PC-9 (cell line): ENCODE results near the gene EID3.

ENCODE experiments used
- EZH2 ChIP-seq: fragments of 200-600 bp; sonication (generic); IDR thresholded peaks from 2 replicates; pipeline ENCODE4 v1.8.0; 2017; ENCODE audit warnings: antibody characterized with exemption, low read depth
- TF ChIP-seq, protein P1 (sequence below): fragments of 200-600 bp; sonication (generic); conservative IDR thresholded peaks from 2 replicates; pipeline ENCODE4 v1.6.1; 2017; ENCODE audit warnings: mixed run types, antibody characterized with exemption, mild to moderate bottlenecking, moderate library complexity

DNA sequence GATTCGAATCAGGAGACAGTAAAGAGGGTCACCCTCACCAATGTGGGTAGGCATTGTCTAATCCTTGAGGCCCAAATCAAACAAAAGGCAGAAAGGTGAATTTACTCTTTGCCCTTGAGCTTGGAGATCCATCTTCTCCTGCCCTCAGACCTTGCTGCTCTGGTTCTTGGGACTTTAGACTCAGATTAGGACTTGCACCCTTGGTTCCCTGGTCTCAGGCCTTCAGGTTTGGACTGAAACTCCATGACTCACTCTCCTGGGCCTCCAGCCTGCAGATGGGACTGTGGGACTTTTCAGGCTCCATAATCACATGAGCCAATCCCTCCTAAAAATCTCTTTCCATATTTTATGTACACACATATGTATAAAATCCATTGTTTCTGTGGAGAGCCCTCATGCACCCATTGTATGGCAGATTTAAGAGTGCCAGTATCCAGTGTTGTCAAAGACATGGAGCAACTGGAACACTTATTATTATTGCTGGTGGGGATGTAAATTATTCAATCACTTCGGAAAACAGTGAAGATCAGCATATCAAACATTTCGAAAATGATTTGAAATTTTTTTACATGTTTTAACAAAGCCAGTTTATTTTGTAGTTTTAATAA lies 48.7 kb downstream of the EID3 start:
- TF ChIP-seq, protein P1, sequence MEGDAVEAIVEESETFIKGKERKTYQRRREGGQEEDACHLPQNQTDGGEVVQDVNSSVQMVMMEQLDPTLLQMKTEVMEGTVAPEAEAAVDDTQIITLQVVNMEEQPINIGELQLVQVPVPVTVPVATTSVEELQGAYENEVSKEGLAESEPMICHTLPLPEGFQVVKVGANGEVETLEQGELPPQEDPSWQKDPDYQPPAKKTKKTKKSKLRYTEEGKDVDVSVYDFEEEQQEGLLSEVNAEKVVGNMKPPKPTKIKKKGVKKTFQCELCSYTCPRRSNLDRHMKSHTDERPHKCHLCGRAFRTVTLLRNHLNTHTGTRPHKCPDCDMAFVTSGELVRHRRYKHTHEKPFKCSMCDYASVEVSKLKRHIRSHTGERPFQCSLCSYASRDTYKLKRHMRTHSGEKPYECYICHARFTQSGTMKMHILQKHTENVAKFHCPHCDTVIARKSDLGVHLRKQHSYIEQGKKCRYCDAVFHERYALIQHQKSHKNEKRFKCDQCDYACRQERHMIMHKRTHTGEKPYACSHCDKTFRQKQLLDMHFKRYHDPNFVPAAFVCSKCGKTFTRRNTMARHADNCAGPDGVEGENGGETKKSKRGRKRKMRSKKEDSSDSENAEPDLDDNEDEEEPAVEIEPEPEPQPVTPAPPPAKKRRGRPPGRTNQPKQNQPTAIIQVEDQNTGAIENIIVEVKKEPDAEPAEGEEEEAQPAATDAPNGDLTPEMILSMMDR = no peak
- TF ChIP-seq EZH2 = no peak
